Hepatocyte (in vitro differentiated cells): ENCODE measurements around the gene GUCA1A.

ENCODE experiments used
- CTCF ChIP-seq: fragments of 200-600 bp; sonication (generic); IDR thresholded peaks from 2 replicates; pipeline ENCODE4 v1.5.1; 2016; ENCODE audit warnings: antibody characterized with exemption, mild to moderate bottlenecking; ENCODE audit not compliant: poor library complexity
- EZH2 ChIP-seq: fragments of 200-600 bp; sonication (generic); IDR thresholded peaks from 2 replicates; pipeline ENCODE4 v1.6.1; 2016; ENCODE audit warnings: antibody characterized with exemption, mild to moderate bottlenecking, borderline replicate concordance

- TF ChIP-seq EZH2 (no peak), CTCF (no peak)
Measured at GRCh38 chr6:42190554-42191183, 17.5 kb downstream of the GUCA1A start.
